Liver (tissue), 9 donors: Measurements from ENCODE around the gene GAS2L1. TPM values are rescaled to one million over a fixed set of nuclear protein-coding genes. Genes with fewer than 3 reads are reported as not detected.

Experiments used
- DNase-seq: peaks from one replicate; pipeline ENCODE4 v3.0.0-alpha.2; 2017; ENCODE audit warnings: low spot score
- H3K27ac ChIP-seq, 2 donors: one replicate each; pipeline ENCODE4 v1.7.0; 2013; ENCODE audit warnings: inconsistent platforms in 2 of 2, low read length in 2 of 2, control low read depth in 1 of 2, low read depth in 1 of 2, mild to moderate bottlenecking in 1 of 2
- H3K27me3 ChIP-seq, 4 donors: one replicate each; pipeline versions ENCODE4 v1.6.1 to v1.7.0; 2013; ENCODE audit warnings: low read length in 3 of 4, inconsistent platforms in 1 of 4, mild to moderate bottlenecking in 1 of 4, moderate library complexity in 1 of 4; ENCODE audit not compliant: control insufficient read depth in 4 of 4, insufficient read depth in 4 of 4
- H3K36me3 ChIP-seq, 4 donors: one replicate each; pipeline versions ENCODE4 v1.6.1 to v1.7.0; 2013; ENCODE audit warnings: low read length in 3 of 4, mild to moderate bottlenecking in 3 of 4, low read depth in 1 of 4, moderate library complexity in 1 of 4; ENCODE audit not compliant: control insufficient read depth in 4 of 4, insufficient read depth in 3 of 4
- H3K4me1 ChIP-seq, 4 donors: one replicate each; pipeline versions ENCODE4 v1.6.1 to v1.7.0; 2013; ENCODE audit warnings: low read length in 3 of 4, mild to moderate bottlenecking in 3 of 4, moderate library complexity in 1 of 4; ENCODE audit not compliant: control insufficient read depth in 4 of 4, insufficient read depth in 4 of 4
- H3K4me3 ChIP-seq, 3 donors: one replicate each; pipeline versions ENCODE4 v1.6.1 to v1.7.0; 2013; ENCODE audit warnings: low read length in 3 of 3, control low read depth in 1 of 3, low read depth in 1 of 3, mild to moderate bottlenecking in 1 of 3
- H3K9ac ChIP-seq, 2 donors: one replicate each; pipeline ENCODE4 v1.7.0; 2013; ENCODE audit warnings: low read length in 2 of 2, mild to moderate bottlenecking in 2 of 2, moderate library complexity in 2 of 2, control low read depth in 1 of 2, low read depth in 1 of 2
- H3K9me3 ChIP-seq, 4 donors: one replicate each; pipeline versions ENCODE4 v1.6.1 to v1.7.0; 2013; ENCODE audit warnings: low read length in 3 of 4; ENCODE audit not compliant: control insufficient read depth in 4 of 4
- ATF3 ChIP-seq: IDR thresholded peaks from 2 replicates; pipeline ENCODE4 v1.6.1; 2016; ENCODE audit warnings: antibody characterized with exemption
- CTCF ChIP-seq: fragments of 150-350 bp; IDR thresholded peaks from 2 replicates; pipeline ENCODE4 v1.5.1; 2017; ENCODE audit warnings: improper control_type of control experiment, low read depth, low read length; ENCODE audit not compliant: missing input control
- EGR1 ChIP-seq, 2 donors: IDR thresholded peaks; 2 replicates each; pipeline ENCODE4 v1.6.1; 2016 to 2018; ENCODE audit warnings: antibody characterized with exemption in 2 of 2, low read depth in 2 of 2
- FOXA1 ChIP-seq: IDR thresholded peaks from 2 replicates; pipeline ENCODE4 v1.6.1; 2016; ENCODE audit warnings: antibody characterized with exemption
- FOXA2 ChIP-seq: IDR thresholded peaks from 2 replicates; pipeline ENCODE4 v1.6.1; 2016; ENCODE audit warnings: antibody characterized with exemption
- GABPA ChIP-seq, 2 donors: IDR thresholded peaks in 1 of 2; conservative IDR thresholded peaks in 1 of 2; 2 replicates each; pipeline ENCODE4 v1.6.1; 2016; ENCODE audit warnings: antibody characterized with exemption in 2 of 2, mild to moderate bottlenecking in 1 of 2, moderate library complexity in 1 of 2
- HNF4A ChIP-seq, 2 donors: conservative IDR thresholded peaks; 2 replicates each; pipeline ENCODE4 v1.6.1; 2016; ENCODE audit warnings: antibody characterized with exemption in 2 of 2, mild to moderate bottlenecking in 2 of 2
- HNF4G ChIP-seq: IDR thresholded peaks from 2 replicates; pipeline ENCODE4 v1.6.1; 2016; ENCODE audit warnings: antibody characterized with exemption
- JUND ChIP-seq, 2 donors: IDR thresholded peaks; 2 replicates each; pipeline ENCODE4 v1.6.1; 2016; ENCODE audit warnings: antibody characterized with exemption in 2 of 2
- MAX ChIP-seq: IDR thresholded peaks from 2 replicates; pipeline ENCODE4 v1.6.1; 2016; ENCODE audit warnings: antibody characterized with exemption
- NR2F2 ChIP-seq: IDR thresholded peaks from 2 replicates; pipeline ENCODE4 v1.6.1; 2016; ENCODE audit warnings: antibody characterized with exemption
- RAD21 ChIP-seq, 2 donors: IDR thresholded peaks; 2 replicates each; pipeline ENCODE4 v1.6.1; 2016; ENCODE audit warnings: antibody characterized with exemption in 2 of 2, mild to moderate bottlenecking in 2 of 2
- REST ChIP-seq: IDR thresholded peaks from 2 replicates; pipeline ENCODE4 v1.6.1; 2016; ENCODE audit warnings: antibody characterized with exemption, mild to moderate bottlenecking
- RXRA ChIP-seq, 2 donors: IDR thresholded peaks; 2 replicates each; pipeline ENCODE4 v1.6.1; 2017 to 2018; ENCODE audit warnings: antibody characterized with exemption in 2 of 2, mild to moderate bottlenecking in 1 of 2
- SP1 ChIP-seq: IDR thresholded peaks from 2 replicates; pipeline ENCODE4 v1.6.1; 2018; ENCODE audit warnings: antibody characterized with exemption, mild to moderate bottlenecking
- TAF1 ChIP-seq: conservative IDR thresholded peaks from 2 replicates; pipeline ENCODE4 v1.6.1; 2016; ENCODE audit warnings: antibody characterized with exemption, mild to moderate bottlenecking
- YY1 ChIP-seq: IDR thresholded peaks from 2 replicates; pipeline ENCODE4 v1.6.1; 2016; ENCODE audit warnings: antibody characterized with exemption, mild to moderate bottlenecking
- ZBTB33 ChIP-seq: IDR thresholded peaks from 2 replicates; pipeline ENCODE4 v1.6.1; 2016; ENCODE audit warnings: antibody characterized with exemption
- WGBS: extraction: QIAGEN DNeasy Blood & Tissue Kit; methylation state at CpG from one replicate; pipeline ENCODE4 v1.1.7; 2013; 5-methylcytosine and 5-hydroxymethylcytosine counted together
- polyA plus RNA-seq, 2 donors: library from polyadenylated mRNA; stranded (reverse) in 1 of 2; unstranded in 1 of 2; fragments of 200-250 nt in 1 of 2; fragments of >200 nt in 1 of 2; fragmentation: Nextera tagmentation in 1 of 2; extraction: Ambion mirVana in 1 of 2; gene quantifications; one replicate each; pipeline versions ENCODE4 v1.2.1 to v1.2.3, GENCODE V29; 2013 to 2015
- total RNA-seq, 2 donors: library from RNA; depleted of rRNA; stranded (reverse); fragments of >200 nt; gene quantifications; one replicate each; pipeline ENCODE4 v1.2.3, GENCODE V29; 2014
- donor health status: healthy.
- donor health status: healthy.
- donor health status: healthy.
- donor health status: healthy.
- donor health status: healthy.

The GAS2L1 gene
- total and polyA plus RNA-seq, 4 donors: 4.0 to 11.4 (median 8.9) TPM

- H3K9me3 ChIP-seq: no peaks in the 10 kb centered on the region
- no peak overlapping the region for H3K9ac ChIP-seq
- peaks cover 11 to 42% (median 24%) of the 10 kb centered on the region in 4 donors for H3K36me3 ChIP-seq
- TF ChIP-seq SP1 (no peak), HNF4A (conservative IDR thresholded peaks at IDR 0.05) (no peak), NR2F2 (no peak), FOXA2 (no peak)
- peaks cover 4 to 39% (median 28%) of the 10 kb centered on the region in 4 donors for H3K4me1 ChIP-seq
- no peak for DNase-seq
- WGBS: 93% methylated on average over 10 of the region's 10 CpGs
- H3K27ac ChIP-seq: no peak overlapping the region
- H3K27me3 ChIP-seq: no peaks in the 10 kb centered on the region
- H3K4me3 ChIP-seq: no peak overlapping the region
These were observed 36.3 kb downstream of the GAS2L1 start for GRCh38 chr22:29342577-29343312.

GRCh38 chr22:29343313-29343805 lies 36.9 kb downstream of the GAS2L1 start:
- Histone ChIP-seq H3K27ac (no peak overlapping the region), H3K9me3 (no peaks in the 10 kb centered on the region), H3K4me1 (peaks cover 4 to 33% (median 23%) of the 10 kb centered on the region in 4 donors), H3K36me3 (peaks cover 11 to 48% (median 24%) of the 10 kb centered on the region in 4 donors), H3K9ac (no peak overlapping the region), H3K4me3 (no peak overlapping the region), H3K27me3 (no peaks in the 10 kb centered on the region)
- TF ChIP-seq GABPA (IDR thresholded peaks at IDR 0.05 in 1 of 2, conservative IDR thresholded peaks at IDR 0.05 in 1 of 2): no peak
- TF ChIP-seq EGR1 (IDR thresholded peaks at IDR 0.05; ENCODE audit: low read depth in 2 of 2): no peak
- no peak for TF ChIP-seq FOXA1
- no peak for TF ChIP-seq NR2F2
- no peak for TF ChIP-seq HNF4A (conservative IDR thresholded peaks at IDR 0.05)
- no peak for TF ChIP-seq RAD21 (IDR thresholded peaks at IDR 0.05)
- TF ChIP-seq HNF4G: no peak
- no peak for TF ChIP-seq TAF1
- no peak for TF ChIP-seq FOXA2
- TF ChIP-seq MAX: no peak
- no peak for TF ChIP-seq ATF3
- TF ChIP-seq CTCF: no peak
- TF ChIP-seq SP1: no peak
- TF ChIP-seq REST: no peak
- TF ChIP-seq RXRA (IDR thresholded peaks at IDR 0.05): no peak
- TF ChIP-seq ZBTB33: no peak
- TF ChIP-seq YY1: no peak
- TF ChIP-seq JUND (IDR thresholded peaks at IDR 0.05): no peak
- WGBS: 75% methylated on average over 7 of the region's 7 CpGs
- no peak for DNase-seq
